DOHH2 (cell line): Measurements from ENCODE around the gene SERPINE3.

Source experiments
- H3F3A ChIP-seq: fragments of 200-600 bp; sonication (generic), shearing (Covaris generic); 2 replicates; pipeline ENCODE4 v1.6.0; 2016; ENCODE audit warnings: antibody characterized with exemption, mild to moderate bottlenecking; ENCODE audit not compliant: control insufficient read depth, insufficient read depth
- H3K27ac ChIP-seq: fragments of 200-600 bp; sonication (generic); 2 replicates; pipeline ENCODE4 v1.5.1; 2014; ENCODE audit warnings: low read depth, mild to moderate bottlenecking, low read length, moderate library complexity
- H3K27me3 ChIP-seq: fragments of 200-600 bp; sonication (generic); 2 replicates; pipeline ENCODE4 v1.6.1; 2014; ENCODE audit warnings: mild to moderate bottlenecking, low read length, mixed read lengths; ENCODE audit not compliant: control insufficient read depth
- H3K36me3 ChIP-seq: fragments of 200-600 bp; sonication (generic); 2 replicates; pipeline ENCODE4 v1.6.1; 2014; ENCODE audit warnings: mild to moderate bottlenecking, low read length, moderate library complexity, mixed read lengths; ENCODE audit not compliant: control insufficient read depth
- H3K4me1 ChIP-seq: fragments of 200-600 bp; sonication (generic); 2 replicates; pipeline ENCODE4 v1.6.1; 2014; ENCODE audit warnings: mild to moderate bottlenecking, low read length, mixed read lengths; ENCODE audit not compliant: control insufficient read depth
- H3K4me2 ChIP-seq: fragments of 200-600 bp; sonication (generic); 2 replicates; pipeline ENCODE4 v1.6.0; 2014; ENCODE audit warnings: mild to moderate bottlenecking, low read length, moderate library complexity
- H3K4me3 ChIP-seq: fragments of 200-600 bp; sonication (generic); 2 replicates; pipeline ENCODE4 v1.5.1; 2014; ENCODE audit warnings: mild to moderate bottlenecking, low read length, mixed read lengths
- H3K79me2 ChIP-seq: fragments of 200-600 bp; sonication (generic); 2 replicates; pipeline ENCODE4 v1.6.1; 2014; ENCODE audit warnings: mild to moderate bottlenecking, low read length, mixed read lengths; ENCODE audit not compliant: control insufficient read depth
- H3K9me2 ChIP-seq: fragments of 200-600 bp; sonication (generic); replicated peaks from 2 replicates; pipeline ENCODE4 v1.6.1; 2014; ENCODE audit warnings: mild to moderate bottlenecking, low read length, mixed read lengths; ENCODE audit not compliant: control insufficient read depth
- H3K9me3 ChIP-seq: fragments of 200-600 bp; sonication (generic); 2 replicates; pipeline ENCODE4 v1.6.1; 2014; ENCODE audit warnings: antibody characterized with exemption, low read length, mixed read lengths; ENCODE audit not compliant: control insufficient read depth, insufficient read depth
- H4K20me1 ChIP-seq: fragments of 200-600 bp; sonication (generic); 2 replicates; pipeline ENCODE4 v1.6.0; 2014; ENCODE audit warnings: low read depth, mild to moderate bottlenecking, antibody characterized with exemption, low read length, moderate library complexity; ENCODE audit not compliant: control insufficient read depth, insufficient read depth
- CTCF ChIP-seq: fragments of 200-600 bp; sonication (generic); IDR thresholded peaks from one replicate; pipeline ENCODE4 v1.5.1; 2014; ENCODE audit warnings: antibody characterized with exemption, mild to moderate bottlenecking, low read depth, low read length; ENCODE audit not compliant: poor library complexity, severe bottlenecking
- EZH2phosphoT487 ChIP-seq: fragments of 200-600 bp; sonication (generic); IDR thresholded peaks from 2 replicates; pipeline ENCODE4 v1.6.1; 2017; ENCODE audit warnings: borderline replicate concordance, mild to moderate bottlenecking, antibody characterized with exemption, low read length, moderate library complexity, mixed read lengths

Gene SERPINE3

DNA sequence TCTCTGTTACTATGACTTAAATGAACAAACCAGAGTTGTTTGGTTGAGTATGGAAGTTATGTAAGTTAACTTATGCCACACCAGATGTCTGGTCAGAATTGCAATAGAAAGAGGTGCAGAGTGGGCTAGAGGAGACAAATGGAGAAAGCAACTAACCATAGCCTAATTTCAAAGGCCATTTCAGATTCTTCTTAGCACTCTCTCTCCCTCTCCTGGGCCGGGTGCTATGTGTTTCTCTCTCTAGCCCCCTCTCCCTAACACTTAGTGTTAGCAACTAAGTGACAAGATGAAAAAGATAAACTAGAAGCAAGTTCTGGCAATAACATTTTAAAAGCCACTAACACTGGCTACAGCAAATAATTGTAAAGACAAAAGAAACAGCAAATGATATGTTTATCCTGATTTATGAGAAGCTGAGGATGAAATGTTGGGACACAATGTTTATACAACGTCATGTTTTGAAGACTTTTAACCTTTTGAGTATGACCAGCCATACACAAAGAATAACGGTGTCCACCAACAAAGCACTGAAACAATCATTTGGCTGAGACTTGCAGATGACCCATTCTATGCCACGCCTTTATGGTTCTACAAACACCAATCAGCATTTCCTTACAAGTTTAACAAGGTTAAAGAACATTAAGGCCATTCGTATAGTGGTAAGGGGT lies 18.6 kb downstream of the SERPINE3 start:
- no peak overlapping the region for H3K4me2 ChIP-seq
- no peaks in the 10 kb centered on the region for H3K9me2 ChIP-seq
- H3F3A ChIP-seq = no peaks in the 10 kb centered on the region
- H3K36me3 ChIP-seq = no peaks in the 10 kb centered on the region
- H3K4me1 ChIP-seq = no peaks in the 10 kb centered on the region
- H3K9me3 ChIP-seq = no peaks in the 10 kb centered on the region
- H3K27me3 ChIP-seq = no peaks in the 10 kb centered on the region
- TF ChIP-seq CTCF (no peak), EZH2phosphoT487 (no peak)
- no peak overlapping the region for H3K4me3 ChIP-seq
- H3K79me2 ChIP-seq = no peaks in the 10 kb centered on the region
- no peaks in the 10 kb centered on the region for H4K20me1 ChIP-seq
- no peak overlapping the region for H3K27ac ChIP-seq

DNA sequence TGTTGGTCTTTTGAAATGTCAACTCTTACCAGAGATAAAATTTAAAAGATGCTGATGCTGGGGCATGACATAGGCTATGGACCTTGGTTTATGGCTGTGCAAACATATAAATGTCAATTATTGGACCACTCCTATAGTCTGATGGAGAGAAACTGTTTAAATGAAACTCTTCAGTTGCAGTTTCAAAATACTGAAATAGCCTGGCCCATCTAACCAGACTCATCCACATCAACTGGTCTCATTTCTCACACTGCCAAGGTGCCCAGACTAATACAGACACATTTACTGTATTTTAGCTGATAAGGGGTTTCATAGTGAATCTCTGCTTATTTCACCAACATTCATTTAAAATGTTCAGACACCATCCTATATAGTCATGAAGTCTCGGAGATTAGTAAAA lies 19.9 kb downstream of the SERPINE3 start:
- Histone ChIP-seq H3K79me2 (no peaks in the 10 kb centered on the region), H3K27ac (no peak overlapping the region), H3K9me2 (no peaks in the 10 kb centered on the region), H4K20me1 (no peaks in the 10 kb centered on the region), H3K36me3 (peaks cover under 1% of the 10 kb centered on the region), H3K4me1 (no peaks in the 10 kb centered on the region), H3K9me3 (no peaks in the 10 kb centered on the region), H3F3A (no peaks in the 10 kb centered on the region), H3K4me3 (no peak overlapping the region), H3K27me3 (no peaks in the 10 kb centered on the region), H3K4me2 (no peak overlapping the region)
- no peak for TF ChIP-seq CTCF
- no peak for TF ChIP-seq EZH2phosphoT487

DNA sequence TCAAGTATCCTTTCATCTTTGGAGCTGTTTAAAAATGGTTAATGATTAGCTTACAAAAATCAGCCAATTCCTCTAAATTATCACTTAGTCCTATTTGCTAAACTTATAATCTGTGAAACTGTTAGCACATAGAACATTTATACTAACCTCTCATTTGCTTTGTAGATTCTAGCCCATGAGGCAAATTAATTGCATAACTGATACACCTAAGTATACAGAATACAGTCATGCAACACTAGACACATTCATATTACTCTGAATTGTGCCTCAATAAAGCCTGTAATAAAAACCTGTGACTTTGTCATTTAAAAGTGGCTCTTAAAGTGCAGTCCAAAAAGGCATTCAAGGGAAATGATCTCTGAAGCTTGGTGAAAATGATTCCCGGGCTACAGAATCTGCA lies 21.0 kb downstream of the SERPINE3 start:
- Histone ChIP-seq H3K9me2 (no peaks in the 10 kb centered on the region), H3K27me3 (no peaks in the 10 kb centered on the region), H4K20me1 (no peaks in the 10 kb centered on the region), H3F3A (no peaks in the 10 kb centered on the region; the same call in 1 of the 2 replicates), H3K27ac (no peak overlapping the region), H3K4me3 (no peak overlapping the region), H3K4me1 (no peaks in the 10 kb centered on the region), H3K79me2 (no peaks in the 10 kb centered on the region), H3K9me3 (no peaks in the 10 kb centered on the region), H3K36me3 (peaks cover 11% of the 10 kb centered on the region), H3K4me2 (no peak overlapping the region)
- TF ChIP-seq CTCF (no peak), EZH2phosphoT487 (no peak)
